Measurements from ENCODE around the gene WFDC1.

DNA sequence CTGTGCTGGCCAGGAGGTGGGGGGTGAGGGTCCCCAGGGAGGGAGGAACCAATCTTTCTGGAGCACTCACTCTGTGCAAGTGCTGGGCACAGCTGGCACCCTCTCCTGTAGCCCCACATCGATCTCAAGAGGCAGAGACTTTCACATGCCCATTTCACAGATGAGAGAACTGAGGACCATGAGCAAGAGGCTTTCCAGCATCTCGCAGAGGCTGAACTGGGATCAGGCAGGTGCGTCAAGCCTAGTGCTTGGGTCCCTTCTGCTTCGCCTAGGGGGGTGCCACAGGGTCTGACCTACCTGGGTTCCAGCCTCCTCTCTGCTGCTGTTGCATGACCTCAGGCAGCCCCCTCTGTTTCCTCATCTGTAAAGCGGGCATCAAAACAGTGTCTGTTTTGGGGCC, 1.3 kb upstream of the WFDC1 start:
- TF ChIP-seq NFXL1 (IDR thresholded peaks at IDR 0.05; ENCODE audit: borderline replicate concordance) (no peak), SUZ12 (IDR thresholded peaks at IDR 0.05; ENCODE audit: unreplicated experiment) (no peak), TCF12 (IDR thresholded peaks at IDR 0.05; ENCODE audit: low read depth, low read length) (no peak), KDM1A (IDR thresholded peaks at IDR 0.05; ENCODE audit: borderline replicate concordance) (no peak), POLR2A (IDR thresholded peaks at IDR 0.05; ENCODE audit: low read depth, low read length) (no peak), RBBP5 (conservative IDR thresholded peaks at IDR 0.05) (no peak), LARP7 (IDR thresholded peaks at IDR 0.05) (no peak), JUND (IDR thresholded peaks at IDR 0.05; ENCODE audit: low read depth, low read length) (no peak)
- TF ChIP-seq, protein P1, sequence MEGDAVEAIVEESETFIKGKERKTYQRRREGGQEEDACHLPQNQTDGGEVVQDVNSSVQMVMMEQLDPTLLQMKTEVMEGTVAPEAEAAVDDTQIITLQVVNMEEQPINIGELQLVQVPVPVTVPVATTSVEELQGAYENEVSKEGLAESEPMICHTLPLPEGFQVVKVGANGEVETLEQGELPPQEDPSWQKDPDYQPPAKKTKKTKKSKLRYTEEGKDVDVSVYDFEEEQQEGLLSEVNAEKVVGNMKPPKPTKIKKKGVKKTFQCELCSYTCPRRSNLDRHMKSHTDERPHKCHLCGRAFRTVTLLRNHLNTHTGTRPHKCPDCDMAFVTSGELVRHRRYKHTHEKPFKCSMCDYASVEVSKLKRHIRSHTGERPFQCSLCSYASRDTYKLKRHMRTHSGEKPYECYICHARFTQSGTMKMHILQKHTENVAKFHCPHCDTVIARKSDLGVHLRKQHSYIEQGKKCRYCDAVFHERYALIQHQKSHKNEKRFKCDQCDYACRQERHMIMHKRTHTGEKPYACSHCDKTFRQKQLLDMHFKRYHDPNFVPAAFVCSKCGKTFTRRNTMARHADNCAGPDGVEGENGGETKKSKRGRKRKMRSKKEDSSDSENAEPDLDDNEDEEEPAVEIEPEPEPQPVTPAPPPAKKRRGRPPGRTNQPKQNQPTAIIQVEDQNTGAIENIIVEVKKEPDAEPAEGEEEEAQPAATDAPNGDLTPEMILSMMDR (IDR thresholded peaks at IDR 0.05 in 2 of 3, conservative IDR thresholded peaks at IDR 0.05 in 1 of 3; ENCODE audit: control insufficient read depth in 2 of 3, extremely low read depth in 1 of 3, insufficient read depth in 1 of 3, low read depth in 3 of 3, low read length in 3 of 3), result no peak
- TF ChIP-seq, protein P2, sequence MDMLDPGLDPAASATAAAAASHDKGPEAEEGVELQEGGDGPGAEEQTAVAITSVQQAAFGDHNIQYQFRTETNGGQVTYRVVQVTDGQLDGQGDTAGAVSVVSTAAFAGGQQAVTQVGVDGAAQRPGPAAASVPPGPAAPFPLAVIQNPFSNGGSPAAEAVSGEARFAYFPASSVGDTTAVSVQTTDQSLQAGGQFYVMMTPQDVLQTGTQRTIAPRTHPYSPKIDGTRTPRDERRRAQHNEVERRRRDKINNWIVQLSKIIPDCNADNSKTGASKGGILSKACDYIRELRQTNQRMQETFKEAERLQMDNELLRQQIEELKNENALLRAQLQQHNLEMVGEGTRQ (IDR thresholded peaks at IDR 0.05; ENCODE audit: borderline replicate concordance, low read depth, low read length), result no peak
